Stimulated activated CD8-positive, alpha-beta memory T cell treated with anti-CD3 and anti-CD28 coated beads, Interleukin-4, amount 100 ng/mL, for 24 hours (primary cell): ENCODE measurements around the gene PBX4.
"Not testable (repeated sequence)": the region's sequence is repeated elsewhere in the genome, so short reads cannot be mapped to it uniquely, and the experiment has no call there.

Experiments
- DNase-seq: peaks from one replicate; pipeline ENCODE4 v3.0.0-alpha.2; 2020; ENCODE audit warnings: low read depth

PBX4 gene, protein sequence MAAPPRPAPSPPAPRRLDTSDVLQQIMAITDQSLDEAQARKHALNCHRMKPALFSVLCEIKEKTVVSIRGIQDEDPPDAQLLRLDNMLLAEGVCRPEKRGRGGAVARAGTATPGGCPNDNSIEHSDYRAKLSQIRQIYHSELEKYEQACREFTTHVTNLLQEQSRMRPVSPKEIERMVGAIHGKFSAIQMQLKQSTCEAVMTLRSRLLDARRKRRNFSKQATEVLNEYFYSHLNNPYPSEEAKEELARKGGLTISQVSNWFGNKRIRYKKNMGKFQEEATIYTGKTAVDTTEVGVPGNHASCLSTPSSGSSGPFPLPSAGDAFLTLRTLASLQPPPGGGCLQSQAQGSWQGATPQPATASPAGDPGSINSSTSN

DNA sequence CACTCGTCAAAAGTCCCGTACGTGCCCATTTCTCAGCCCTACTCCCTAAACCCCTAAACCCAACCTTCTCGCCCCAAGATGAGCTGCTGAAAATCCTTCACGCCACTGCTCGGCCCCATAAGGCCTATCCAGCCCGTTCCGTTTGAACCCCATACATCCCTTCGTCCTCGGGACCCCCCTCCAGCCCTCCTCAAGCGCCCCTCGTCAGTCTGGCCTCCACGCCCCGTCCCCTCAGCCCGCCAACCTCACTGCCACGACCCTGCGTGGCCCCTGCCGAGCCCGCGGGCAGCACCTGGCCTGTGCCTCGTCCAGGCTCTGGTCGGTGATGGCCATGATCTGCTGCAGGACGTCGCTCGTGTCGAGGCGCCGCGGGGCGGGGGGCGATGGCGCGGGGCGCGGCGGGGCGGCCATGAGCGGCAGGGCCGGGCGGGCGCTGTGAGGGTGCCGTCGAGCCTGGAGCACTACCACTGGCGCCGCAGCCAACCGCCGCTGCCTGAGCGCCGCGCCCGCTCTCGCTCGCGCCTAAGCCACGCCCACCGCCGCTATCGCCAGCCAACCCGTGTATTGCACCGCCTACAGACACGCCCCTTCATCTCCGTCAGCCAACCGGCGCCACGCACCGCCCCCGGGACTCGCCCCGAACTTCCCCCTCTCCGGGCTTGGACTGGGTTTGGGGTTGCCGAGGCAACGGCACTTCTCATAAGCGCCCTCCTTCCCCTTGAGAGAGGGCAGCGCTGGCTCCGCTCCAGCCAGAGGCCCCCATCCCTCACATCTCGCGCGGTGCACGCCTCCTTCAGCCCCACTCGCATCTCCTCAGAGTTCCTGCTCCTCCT lies at the start of gene PBX4:
Gene PBX4 (minus strand): TSS at position 469 of the 833 bp plus-strand sequence. CDS start 58 bp downstream, at position 411.
- peak; percentile 98 for DNase-seq

DNA sequence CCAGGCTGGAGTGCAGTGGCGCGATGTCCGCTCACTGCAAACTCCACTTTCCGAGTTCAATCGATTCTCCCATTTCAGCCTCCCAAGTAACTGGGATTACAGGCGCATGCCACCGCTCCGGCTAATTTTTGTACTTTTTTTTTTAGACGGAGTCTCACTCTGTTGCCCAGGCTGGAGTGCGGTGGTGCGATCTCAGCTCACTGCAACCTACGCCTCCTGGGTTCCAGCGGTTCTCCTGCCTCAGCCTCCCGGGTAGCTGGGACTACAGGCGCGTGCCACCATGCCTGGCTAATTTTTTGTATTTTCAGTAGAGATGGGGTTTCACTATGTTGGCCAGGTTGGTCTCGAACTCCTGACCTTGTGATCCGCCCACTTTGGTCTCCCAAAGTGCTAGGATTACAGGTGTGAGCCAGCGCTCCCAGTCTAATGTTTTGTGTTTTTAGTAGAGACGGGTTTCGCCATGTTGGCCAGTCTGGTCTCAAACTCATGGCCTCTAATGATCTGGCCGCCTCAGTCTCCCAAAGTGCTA lies 47.0 kb upstream of the PBX4 start:
- not testable (repeated sequence) for DNase-seq

DNA sequence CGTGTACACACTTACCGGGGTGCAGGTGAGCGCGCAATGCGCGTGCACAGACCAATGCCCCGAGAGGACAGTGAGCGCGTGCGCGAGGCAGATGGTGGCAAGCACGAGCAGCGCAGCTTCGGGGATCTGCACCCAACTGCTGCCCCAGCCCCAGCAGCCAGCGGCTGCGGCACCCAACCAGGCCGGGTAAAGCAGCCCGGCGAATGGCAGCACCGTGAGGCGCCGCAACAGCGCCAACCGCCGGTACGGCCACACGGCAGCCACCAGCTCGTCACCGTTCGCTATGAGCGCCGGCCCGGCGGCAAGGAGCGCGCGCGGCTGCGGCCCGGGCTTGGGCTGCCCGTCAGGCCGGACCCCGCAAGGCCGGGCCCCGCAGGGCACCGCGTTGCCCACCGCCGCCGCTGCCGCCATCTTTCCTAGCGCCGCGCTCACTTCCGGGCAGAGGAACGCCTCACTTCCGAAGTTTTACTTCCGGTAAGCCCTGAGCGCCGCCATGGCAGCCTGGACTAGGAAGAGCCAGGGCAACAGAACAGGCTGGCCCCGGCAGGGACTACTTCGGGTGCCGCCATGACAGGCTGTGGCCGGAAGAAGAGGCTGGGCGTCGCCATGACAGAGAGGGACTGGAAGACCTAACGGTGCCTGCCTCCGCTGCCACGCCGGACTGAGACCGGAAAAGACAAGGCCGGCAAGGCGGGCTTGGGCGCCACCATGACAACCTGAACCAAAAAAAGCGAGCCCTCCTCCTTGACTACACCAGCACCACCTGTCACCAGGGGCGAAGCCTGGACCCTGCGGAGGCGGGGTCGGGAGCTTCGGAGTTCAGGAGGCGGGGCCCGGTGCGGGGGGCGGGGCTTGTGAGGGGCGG lies 45.0 kb upstream of the PBX4 start, which contains the start of gene ATP13A1:
Gene ATP13A1 (minus strand): TSS at position 421 of the 865 bp plus-strand sequence. CDS start 10 bp downstream, at position 411.
- peak; percentile 86 for DNase-seq

DNA sequence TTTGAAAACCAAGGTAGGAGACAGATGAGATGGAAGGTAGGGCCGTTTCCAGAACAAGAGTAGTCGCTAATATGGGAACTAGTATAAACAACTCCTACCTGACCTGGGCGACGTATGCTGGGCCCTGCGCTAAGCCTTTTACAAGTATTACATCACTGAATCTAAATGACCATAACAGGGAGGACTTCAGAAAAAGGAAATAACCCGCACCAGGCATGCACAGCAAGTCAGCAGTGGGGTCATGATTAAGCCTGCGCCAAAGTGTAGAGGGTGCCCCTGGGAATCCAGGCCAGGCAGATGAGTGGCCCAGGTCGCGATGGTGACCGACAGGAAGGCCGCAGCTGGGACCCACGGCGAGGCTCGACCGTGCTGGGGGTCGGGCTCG lies 44.4 kb upstream of the PBX4 start:
- no peak for DNase-seq

DNA sequence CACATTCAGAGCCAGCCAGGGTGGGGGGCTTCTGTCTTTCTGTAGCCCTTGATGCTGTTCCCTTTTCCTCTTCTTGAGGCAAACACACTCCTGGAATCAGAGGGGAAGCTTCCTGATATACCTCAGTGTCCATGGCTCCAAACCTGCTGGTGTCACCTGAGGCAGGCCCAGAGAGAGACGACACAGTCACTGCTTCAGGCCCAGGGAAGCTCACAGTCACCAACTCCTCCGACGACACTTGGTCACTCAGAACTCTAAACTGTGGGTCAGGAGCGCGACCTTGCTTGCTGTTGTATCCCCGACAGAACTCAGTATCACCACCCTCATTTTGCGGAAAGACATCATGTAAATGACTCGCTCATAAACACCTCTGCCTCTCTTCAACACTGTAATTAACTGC lies 43.9 kb upstream of the PBX4 start:
- DNase-seq = no peak

DNA sequence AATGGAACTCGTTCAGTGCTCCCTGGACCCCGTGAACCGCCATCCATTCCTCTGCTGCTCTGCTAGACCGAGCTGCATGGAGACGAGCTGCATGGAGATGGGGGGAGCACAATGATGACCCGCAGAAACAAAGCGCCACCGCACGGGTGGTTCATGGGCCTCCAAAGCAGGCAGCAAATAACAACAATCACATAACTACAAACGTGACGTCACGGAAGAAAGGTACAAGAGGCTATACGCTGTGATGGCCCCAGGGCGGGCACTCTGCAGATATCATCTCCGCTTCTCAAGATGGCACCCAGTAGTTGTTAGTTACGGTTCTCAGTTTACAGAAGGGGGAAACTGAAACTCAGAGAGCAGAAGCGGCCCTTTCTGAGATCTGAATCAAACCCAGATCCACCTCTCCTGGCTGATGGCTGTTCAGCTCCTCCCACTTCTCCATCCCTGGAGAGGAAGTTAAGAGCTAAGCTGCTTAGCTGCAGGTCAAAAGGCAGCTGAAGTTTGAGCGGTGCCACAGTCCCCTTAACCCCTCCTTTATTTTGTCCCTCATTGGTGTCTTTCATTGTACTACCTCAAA lies 43.3 kb upstream of the PBX4 start:
- DNase-seq = no peak

DNA sequence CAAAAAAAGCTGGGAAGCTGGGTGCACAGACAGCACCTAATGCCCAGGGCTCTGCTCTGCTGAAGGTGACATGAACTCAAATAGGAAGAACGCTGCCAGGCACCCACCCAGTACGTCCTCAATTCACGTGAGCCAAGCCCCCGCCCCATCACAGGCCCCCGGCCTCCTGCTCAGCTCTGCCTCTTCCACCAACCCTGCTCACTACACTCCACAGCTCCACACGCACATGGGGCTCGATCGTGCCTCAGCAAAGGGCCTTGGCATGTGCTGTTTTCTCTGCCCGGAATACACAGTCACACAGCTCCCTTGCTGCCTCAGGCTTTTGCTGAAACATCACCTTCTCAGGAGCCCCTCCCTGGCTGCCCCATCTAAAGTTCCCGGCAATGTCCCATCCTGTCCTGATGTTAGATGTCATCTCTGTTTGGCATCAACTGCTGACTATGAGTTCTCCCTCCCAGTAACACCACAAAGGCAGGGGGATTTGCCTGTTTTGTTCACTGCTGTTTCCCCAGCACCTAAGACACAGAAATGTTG lies 42.7 kb upstream of the PBX4 start:
- no peak for DNase-seq

DNA sequence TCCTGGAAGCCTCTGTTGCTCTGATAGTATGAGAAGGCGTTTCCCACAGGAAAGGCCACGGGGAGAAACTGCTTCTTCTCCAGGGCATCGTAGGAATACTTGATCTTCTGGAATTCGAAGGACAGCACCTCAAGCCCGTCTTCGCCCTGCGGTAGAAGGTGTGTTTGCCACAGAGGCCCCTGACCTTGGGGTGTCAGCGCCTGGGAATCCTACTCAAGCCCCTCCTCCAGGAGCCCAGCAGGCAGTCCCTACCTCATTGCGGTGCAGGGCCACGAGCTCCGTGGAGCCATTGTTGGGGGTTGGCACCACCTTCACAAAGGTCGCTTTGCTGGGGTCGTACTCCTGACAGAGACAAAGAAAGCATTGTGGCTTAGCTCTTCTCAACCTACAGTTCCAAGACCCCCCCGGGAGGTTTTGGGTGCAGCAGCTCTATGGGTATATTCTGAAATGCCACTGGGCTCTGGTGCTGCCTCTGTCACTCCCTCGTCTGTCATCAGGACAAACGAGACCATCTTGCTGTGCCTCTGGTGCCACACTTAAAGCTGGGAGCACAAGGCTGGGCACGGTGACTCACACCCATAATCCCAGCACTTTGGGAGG lies 41.3 kb upstream of the PBX4 start:
- no peak for DNase-seq

DNA sequence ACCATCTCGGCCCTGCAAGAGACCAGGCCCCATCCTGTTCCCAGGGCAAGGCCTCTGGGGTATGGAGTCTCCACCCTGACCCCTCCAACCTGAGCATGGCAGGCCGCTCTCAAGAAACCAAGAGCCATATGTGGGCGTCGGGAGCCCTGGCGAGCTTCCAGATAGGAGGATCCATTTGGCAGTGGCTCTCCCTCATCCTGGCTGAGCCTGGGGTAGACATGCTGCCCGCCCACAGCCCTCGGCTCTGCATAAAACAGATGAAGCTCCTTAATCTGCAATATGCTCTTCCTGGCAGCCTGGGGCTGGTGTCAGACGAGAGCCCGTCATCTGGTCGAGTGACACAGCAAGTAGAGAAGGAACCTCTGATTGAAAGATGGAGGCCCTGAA lies 38.9 kb upstream of the PBX4 start:
- DNase-seq = no peak

DNA sequence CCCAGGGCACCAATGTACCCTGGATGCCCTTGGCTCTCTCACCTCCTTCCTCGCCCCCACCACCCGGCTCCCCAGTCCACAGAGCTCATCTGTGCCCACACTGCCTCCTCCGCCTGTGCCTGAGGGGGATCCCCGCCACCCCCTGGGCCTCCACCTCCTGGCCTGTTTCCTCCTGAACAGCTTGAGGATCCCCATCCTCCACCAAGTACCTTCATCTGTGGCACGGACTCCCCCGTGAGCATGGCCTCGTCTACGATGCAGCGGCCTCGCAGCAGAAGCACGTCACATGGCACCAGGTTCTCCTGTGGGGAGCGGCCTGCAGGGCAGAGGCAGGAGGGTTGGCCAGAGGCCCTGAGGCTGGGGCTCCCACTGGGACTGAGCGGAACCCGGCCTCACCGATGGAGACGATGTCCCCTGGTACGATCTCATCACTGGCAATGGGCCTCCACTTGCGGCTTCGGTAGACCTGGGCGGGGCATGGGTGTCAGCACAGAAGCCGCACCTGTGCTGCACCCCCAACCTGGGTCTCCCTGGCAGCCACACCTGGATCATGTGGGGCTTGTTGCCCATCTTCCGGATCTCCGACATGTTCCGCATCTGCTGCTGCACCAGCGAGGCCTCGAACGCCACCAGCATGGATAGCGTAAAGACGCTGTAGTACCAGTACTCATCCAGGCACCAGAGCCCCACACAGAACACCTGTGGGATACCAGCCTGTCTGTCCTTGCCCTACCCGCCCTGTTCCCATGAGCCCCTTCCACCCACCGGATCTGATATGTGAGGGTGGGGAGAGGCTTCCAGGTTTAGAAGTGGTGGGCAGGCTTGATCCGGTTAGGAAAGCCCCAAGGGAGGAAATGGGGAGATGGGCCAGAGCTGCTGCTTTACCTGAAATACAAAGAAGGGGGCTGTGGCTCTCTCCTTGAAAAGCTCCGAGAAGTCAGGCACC lies 38.2 kb upstream of the PBX4 start:
- DNase-seq = no peak

DNA sequence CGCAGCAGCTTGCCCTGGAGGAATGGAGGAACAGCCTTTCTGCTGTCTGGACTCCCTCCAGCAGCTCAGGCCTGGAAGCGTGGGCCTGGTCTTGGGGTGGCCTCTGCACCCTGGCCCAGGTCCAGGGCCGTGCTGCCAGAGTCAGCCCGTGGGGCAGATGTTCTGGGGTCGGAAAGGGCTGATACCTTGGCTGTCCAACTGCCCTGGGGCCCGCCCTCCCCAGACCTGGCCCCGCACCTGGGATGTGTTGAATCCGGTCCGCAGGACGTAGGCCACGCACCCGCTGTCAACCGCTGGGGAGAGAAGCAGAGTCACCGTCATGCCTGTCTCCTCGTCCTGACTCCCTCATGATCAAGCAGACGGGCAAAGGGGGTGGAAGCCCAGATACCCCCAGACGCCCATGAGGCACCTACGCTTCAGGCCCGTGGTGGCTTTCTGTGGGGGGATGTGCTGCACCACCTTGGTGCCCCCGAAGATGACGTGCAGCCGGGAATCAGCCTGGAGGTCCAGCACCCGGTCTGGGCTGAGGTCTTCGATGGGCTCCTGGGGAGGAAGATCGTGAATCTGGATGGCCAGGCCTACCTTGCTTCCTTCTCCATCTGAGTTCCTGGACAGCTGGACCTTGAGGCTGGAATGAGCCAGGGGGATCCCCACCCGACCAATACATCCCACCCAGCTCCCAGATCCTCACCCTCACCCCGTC lies 37.3 kb upstream of the PBX4 start:
- no peak for DNase-seq

DNA sequence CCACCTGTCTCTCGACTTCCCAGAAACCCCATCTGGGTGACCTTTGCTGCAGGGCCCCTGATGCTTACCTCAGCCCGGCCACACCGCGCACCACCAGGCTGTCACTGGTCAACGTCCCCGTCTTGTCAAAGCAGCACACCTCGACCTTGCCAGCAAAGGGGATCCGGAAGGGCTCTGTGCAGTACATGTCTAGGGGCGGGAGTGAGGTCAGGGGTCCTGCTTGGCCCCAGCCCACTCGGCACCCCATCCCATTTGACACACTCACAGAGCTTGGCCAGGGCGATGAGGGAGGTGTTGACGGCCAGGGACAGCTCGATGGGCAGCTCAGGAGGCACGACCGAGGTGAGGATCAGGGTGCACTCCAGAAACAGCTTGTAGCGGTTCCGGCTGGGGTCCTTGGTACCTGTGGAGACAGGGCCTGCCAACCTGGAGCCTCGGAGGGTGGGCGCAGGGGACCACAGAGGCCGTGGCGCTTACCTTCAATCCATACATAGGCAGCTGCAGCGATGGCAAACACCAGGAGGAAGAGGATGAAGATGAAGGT lies 36.6 kb upstream of the PBX4 start:
- no peak for DNase-seq

DNA sequence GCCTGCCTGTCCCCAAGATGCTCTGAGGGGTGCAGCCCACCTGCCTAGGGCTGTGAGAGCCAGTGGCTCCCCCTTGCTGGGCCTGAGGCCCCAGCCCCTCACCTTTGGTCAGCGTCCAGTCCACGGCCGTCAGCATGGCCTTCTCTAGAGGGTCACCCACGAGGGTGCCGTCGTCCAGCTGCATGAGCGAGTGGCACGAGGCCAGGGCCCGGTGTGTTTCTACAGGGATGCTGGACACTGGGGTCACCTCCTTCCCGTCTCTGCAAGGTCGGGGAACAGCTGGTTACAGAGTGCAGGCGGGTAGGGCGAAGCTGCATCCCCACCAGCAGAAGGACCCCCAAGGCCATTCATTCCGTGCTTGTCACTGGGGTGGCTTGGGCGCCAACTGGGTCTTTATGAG lies 36.0 kb upstream of the PBX4 start:
- no peak for DNase-seq

DNA sequence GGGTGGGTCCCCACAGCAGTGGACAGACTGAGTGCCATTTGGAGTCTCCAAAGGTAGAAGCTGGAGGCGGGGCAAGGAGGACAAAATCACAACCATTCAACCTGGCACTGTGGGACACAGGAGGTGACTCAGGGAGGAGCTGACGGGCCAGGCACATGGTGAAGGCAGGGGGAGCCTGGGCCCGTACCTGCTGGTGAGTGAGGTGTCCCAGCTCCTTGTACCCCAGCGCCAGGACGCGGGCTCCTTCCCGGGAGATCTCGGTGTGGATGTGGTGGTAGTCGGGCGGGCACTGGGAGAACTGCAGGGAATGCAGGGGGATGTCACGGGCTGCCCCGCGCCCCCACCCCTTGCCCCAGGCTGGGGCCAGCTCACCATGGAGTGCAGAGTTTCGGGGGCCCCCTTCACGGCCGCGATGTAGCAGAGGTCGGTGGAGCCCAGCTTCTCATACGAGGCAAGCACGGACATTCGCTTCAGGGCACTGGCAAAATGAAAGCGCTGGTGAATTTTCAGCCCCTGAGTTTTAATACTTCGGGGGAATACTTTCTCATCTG lies 35.2 kb upstream of the PBX4 start:
- no peak for DNase-seq

DNA sequence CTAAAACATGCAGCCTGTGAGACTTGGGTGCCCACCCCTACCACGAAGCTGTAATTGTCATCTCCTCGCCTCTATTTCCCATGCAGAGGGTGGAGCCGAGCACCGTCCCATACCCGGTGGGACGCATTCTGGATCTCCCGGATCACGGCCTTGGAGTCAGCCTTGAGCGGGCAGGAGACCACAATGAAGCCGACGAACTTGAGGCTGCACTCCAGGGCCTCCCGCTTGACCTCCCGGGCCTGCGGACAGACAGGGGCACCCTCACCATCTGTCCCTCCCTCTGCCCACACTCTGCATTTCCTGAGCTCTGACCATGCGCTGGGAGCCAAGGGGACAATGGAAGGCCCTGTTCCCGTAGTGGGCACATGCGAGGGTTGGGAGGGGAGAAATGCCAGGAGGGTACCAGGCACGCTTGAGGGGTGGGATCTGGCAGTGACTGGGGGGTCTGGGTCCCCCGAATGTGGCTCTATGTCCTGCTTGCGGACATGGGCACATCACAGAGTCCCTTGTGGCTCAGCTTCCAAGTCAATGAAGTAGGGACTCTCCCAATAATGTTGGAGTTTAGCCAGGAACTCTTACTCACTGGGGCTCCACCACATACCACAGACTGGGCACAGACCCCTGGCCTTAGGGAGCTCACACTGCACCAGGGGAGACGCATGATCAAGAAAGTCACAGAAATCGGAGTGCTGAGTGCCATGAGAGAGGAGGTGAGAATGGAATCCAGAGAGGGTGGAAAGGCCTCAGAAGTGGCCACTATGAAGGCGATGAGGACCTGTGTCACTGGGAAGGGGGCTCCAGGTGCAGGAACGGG lies 34.2 kb upstream of the PBX4 start:
- DNase-seq = no peak

DNA sequence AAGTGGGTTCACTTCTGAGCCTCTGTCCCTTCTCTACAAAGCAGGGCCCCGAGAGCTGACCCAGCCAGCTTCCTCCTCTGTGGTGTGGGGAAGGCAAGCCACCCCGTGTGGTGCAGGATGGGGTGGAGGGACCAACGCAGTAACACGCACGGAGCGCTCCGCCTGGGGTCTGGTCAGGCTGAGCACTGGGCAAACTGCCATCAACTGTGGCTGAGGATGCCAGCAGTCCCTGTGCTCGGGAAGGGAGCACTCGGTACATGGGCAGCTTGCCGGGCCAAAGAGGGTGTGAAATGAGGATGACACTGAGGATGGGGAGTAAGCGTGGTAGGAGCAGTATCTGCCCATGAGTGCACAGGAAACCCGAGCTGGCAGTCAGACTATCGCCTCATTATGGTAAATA lies 32.6 kb upstream of the PBX4 start:
- DNase-seq = no peak

DNA sequence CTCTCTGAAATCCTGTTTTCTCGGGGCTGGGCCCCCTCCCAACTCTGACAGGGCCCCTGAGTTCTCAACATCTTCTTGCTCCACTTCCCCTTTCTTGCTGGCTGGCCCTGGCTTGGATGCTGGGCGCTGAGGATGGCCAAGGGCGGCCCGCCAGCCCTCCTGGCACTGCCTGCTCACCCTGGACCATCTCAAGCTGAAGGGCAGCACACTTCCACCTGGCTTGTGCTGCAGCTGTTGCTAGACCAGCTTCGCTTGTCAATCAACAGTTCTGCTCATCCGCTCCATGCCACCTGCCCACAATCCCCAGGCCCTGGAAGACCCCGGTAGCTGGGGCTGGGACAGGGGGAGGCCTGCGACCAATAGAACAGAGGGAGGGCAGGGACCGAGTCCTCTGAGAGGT lies 31.8 kb upstream of the PBX4 start:
- no peak for DNase-seq

DNA sequence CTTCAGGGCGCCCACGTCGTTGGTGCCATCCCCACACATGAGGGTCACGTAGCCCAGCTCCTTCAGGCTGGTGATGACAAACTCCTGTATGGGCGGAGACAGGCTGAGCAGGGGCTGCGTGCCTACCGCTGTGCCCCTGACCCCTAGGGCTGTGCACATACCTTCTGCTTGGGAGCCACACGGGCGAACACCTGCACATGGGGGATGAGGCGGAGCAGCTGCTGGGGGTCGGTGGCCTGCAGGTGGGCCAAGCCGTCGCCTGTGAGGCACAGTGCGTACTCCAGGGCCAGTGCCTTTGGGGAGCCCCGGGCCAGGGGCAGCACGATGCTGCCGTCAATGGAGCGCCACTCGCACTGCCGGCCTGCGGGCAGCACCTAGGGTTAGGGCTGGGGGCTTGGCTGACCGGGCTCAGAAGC lies 31.1 kb upstream of the PBX4 start:
- no peak for DNase-seq
